OCI-LY3 (cell line): ENCODE results near the gene MAOB.

Experiments used
- EZH2phosphoT487 ChIP-seq: fragments of 200-600 bp; shearing (Covaris generic); IDR thresholded peaks from 2 replicates; pipeline ENCODE4 v1.6.1; 2018; ENCODE audit warnings: antibody characterized with exemption, mixed run types, low read depth
- TF ChIP-seq, protein P1 (sequence below): fragments of 200-600, 300-600 bp; sonication (generic); IDR thresholded peaks from 2 replicates; pipeline ENCODE4 v1.5.1; 2014; ENCODE audit warnings: antibody characterized with exemption, low read length, low read depth

DNA sequence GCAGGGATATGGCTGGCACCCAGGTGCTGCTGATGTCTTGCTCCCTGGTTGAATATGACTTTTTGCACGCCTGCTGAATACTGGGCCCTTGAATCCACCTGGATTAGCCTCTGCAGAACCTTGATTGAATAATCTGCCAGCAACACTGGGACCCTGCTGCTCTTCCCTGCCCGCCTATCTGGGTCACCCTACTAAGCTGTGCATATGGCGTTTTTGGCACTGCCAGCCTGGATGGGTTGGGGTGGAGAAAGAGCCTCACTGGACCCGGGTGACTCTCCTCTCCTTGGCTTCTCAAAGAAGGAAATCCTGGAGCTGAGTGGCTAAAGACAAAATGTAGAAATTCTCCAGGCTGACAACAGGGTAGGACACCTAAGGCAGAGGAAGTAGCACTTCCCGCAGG lies 126.2 kb downstream of the MAOB start:
- TF ChIP-seq, protein P1, sequence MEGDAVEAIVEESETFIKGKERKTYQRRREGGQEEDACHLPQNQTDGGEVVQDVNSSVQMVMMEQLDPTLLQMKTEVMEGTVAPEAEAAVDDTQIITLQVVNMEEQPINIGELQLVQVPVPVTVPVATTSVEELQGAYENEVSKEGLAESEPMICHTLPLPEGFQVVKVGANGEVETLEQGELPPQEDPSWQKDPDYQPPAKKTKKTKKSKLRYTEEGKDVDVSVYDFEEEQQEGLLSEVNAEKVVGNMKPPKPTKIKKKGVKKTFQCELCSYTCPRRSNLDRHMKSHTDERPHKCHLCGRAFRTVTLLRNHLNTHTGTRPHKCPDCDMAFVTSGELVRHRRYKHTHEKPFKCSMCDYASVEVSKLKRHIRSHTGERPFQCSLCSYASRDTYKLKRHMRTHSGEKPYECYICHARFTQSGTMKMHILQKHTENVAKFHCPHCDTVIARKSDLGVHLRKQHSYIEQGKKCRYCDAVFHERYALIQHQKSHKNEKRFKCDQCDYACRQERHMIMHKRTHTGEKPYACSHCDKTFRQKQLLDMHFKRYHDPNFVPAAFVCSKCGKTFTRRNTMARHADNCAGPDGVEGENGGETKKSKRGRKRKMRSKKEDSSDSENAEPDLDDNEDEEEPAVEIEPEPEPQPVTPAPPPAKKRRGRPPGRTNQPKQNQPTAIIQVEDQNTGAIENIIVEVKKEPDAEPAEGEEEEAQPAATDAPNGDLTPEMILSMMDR: no peak
- no peak for TF ChIP-seq EZH2phosphoT487
